HepG2 (cell line): ENCODE data around the gene RPH3AL. TPM values are rescaled to one million over a fixed set of nuclear protein-coding genes. Genes with fewer than 3 reads are reported as not detected.
A peak's percentile ranks its signal among the peaks of the same experiment; 100 is the strongest.

Source experiments
- BHLHE40 ChIP-seq: IDR thresholded peaks from 2 replicates; pipeline ENCODE4 v1.6.1; 2011; ENCODE audit warnings: low read length, improper control_type of control experiment
- KDM1A ChIP-seq: IDR thresholded peaks from 2 replicates; pipeline ENCODE4 v1.6.1; 2016; ENCODE audit warnings: missing compliant biosample characterization
- MAZ ChIP-seq, 2 experiments: sonication (generic) in 1 of 2; formaldehyde crosslinking in 1 of 2; IDR thresholded peaks; 2 replicates each; pipeline versions ENCODE4 v1.5.0 to v1.6.1; 2012 to 2020; ENCODE audit warnings: low read depth in 2 of 2, mild to moderate bottlenecking in 2 of 2, borderline replicate concordance in 1 of 2, improper control_type of control experiment in 1 of 2, low read length in 1 of 2, missing genetic modification reagents in 1 of 2, moderate library complexity in 1 of 2
- RELA ChIP-seq: sonication (generic); formaldehyde crosslinking; IDR thresholded peaks from 2 replicates; pipeline ENCODE4 v1.4.0; 2020; ENCODE audit warnings: missing genetic modification reagents
- TRIM24 ChIP-seq: sonication (generic); formaldehyde crosslinking; IDR thresholded peaks from 2 replicates; pipeline ENCODE4 v1.8.0; 2022; ENCODE audit warnings: mild to moderate bottlenecking, missing genetic modification reagents
- ZFX ChIP-seq: sonication (generic); formaldehyde crosslinking; IDR thresholded peaks from 2 replicates; pipeline ENCODE4 v1.4.0; 2020; ENCODE audit warnings: mild to moderate bottlenecking, low read depth, missing genetic modification reagents, moderate library complexity
- ZMYM3 ChIP-seq: sonication (generic); formaldehyde crosslinking; IDR thresholded peaks from 2 replicates; pipeline ENCODE4 v1.5.1; 2020; ENCODE audit warnings: mild to moderate bottlenecking, missing genetic modification reagents
- ZNF687 ChIP-seq: sonication (generic); formaldehyde crosslinking; IDR thresholded peaks from 2 replicates; pipeline ENCODE4 v1.5.1; 2020; ENCODE audit warnings: mild to moderate bottlenecking, missing genetic modification reagents, moderate library complexity
- polyA plus RNA-seq, 8 experiments: library from polyadenylated mRNA; depleted of rRNA in 3 of 8; stranded (reverse) in 7 of 8; unstranded in 1 of 8; fragments of >200 nt; fragmentation: Illumina TruSeq in 4 of 8; extraction: Trizol in 4 of 8; gene quantifications; 2 replicates each; pipeline versions ENCODE4 v1.2.1 to v1.2.3, GENCODE V29; 2011 to 2016; ENCODE audit warnings: low read depth in 4 of 8, missing spikeins in 1 of 8, mixed read lengths in 1 of 8; ENCODE audit not compliant: insufficient read depth in 1 of 8
- total RNA-seq, 5 experiments: library from RNA; depleted of rRNA; stranded (reverse); fragments of >200 nt; fragmentation: Illumina TruSeq; extraction: Trizol; gene quantifications; 2 replicates each; pipeline ENCODE4 v1.2.3, GENCODE V29; 2016; ENCODE audit warnings: low read depth in 1 of 5

RPH3AL gene
- total and polyA plus RNA-seq, 2 of the 13 experiments (the other 11 are each of a cell fraction or from before 2014, with no cell fraction given), result 7.8 to 16.4 TPM

GRCh38 chr17:199806-200545, 152.6 kb downstream of the RPH3AL start (continued):
- TF ChIP-seq RELA (CRISPR knock-in tag), result 0 out of 2 replicates have a peak, but pooled peaks have one; percentile 43
- TF ChIP-seq ZNF687, result peak; percentile 44; the same call in 1 of the 2 replicates
- peak; percentile 76 for TF ChIP-seq ZMYM3 (CRISPR knock-in tag)
- TF ChIP-seq KDM1A (CRISPR knock-in tag), result no peak
- TF ChIP-seq BHLHE40, result no peak
- TF ChIP-seq MAZ (IDR thresholded peaks at IDR 0.05; ENCODE audit: borderline replicate concordance, low read depth, low read length), result no peak
- TF ChIP-seq MAZ (CRISPR knock-in tag; IDR thresholded peaks at IDR 0.05; ENCODE audit: low read depth), result no peak
- no peak for TF ChIP-seq TRIM24 (CRISPR knock-in tag)
- 0 out of 2 replicates have a peak, but pooled peaks have one; percentile 7 for TF ChIP-seq ZFX (CRISPR knock-in tag)
